Measurements from ENCODE around the gene PACSIN1. TPM values are rescaled to one million over a fixed set of nuclear protein-coding genes. Genes with fewer than 3 reads are reported as not detected.

The PACSIN1 gene
- total RNA-seq, 1 experiment from 2014 or later: 7.0 TPM

- no peak overlapping the region for H3K4me3 Mint-ChIP-seq
- H4K5ac ChIP-seq (ENCODE audit: insufficient read length, low read depth, low read length): no peak overlapping the region
- H4K8ac ChIP-seq (replicated peaks; ENCODE audit: insufficient read length, low read depth, low read length): no peak overlapping the region
- H3K9me3 ChIP-seq (ENCODE audit: control insufficient read depth, low read depth, low read length): no peaks in the 10 kb centered on the region
- DNase-seq: no peak
- no peak overlapping the region for H3K4ac ChIP-seq (ENCODE audit: low read depth, low read length)
- no peaks in the 10 kb centered on the region for H3K36me3 Mint-ChIP-seq (ENCODE audit: insufficient read depth in 1 of 3, low read depth in 3 of 3)
- H3K27me3 Mint-ChIP-seq (ENCODE audit: low read depth): no peaks in the 10 kb centered on the region
- H3K14ac ChIP-seq (ENCODE audit: insufficient read depth, low read length): peak overlapping the region; percentile 20; the same call in 1 of the 2 replicates
- H2BK12ac ChIP-seq (ENCODE audit: insufficient read length, low read depth, low read length): no peak overlapping the region
- no peak overlapping the region for H2BK5ac ChIP-seq (ENCODE audit: insufficient read length, low read length)
- no peaks in the 10 kb centered on the region for H3K9me3 Mint-ChIP-seq
- H3K23ac ChIP-seq (ENCODE audit: insufficient read length, low read depth, low read length): no peak overlapping the region
- peaks cover 8 to 11% of the 10 kb centered on the region in 2 experiments for H3K4me1 Mint-ChIP-seq
- no peak overlapping the region for H3K18ac ChIP-seq (ENCODE audit: insufficient read length, low read depth, low read length)
- H2AK5ac ChIP-seq (ENCODE audit: insufficient read length, low read length): no peak overlapping the region
- H2BK20ac ChIP-seq (ENCODE audit: low read depth, low read length, poor library complexity, severe bottlenecking): no peak overlapping the region
- peak overlapping the region in 2 of 3 experiments; percentile 33 to 85; a peak in 5 of 7 replicates for H3K27ac Mint-ChIP-seq
- no peak overlapping the region for H2BK15ac ChIP-seq (ENCODE audit: low read depth, low read length)
- no CpG with 5 or more reads among the region's 14 CpGs for WGBS (ENCODE audit: extremely low coverage, insufficient read length, low lambda C conversion rate)
- H4K20me1 ChIP-seq (ENCODE audit: control insufficient read depth, insufficient read depth, insufficient read length): no peaks in the 10 kb centered on the region
- H2AFZ ChIP-seq (ENCODE audit: low read length): no peak overlapping the region
- no peaks in the 10 kb centered on the region; the same call in 1 of the 2 replicates for H3K4me1 ChIP-seq (ENCODE audit: insufficient read depth, low read length)
- H3K27me3 ChIP-seq (ENCODE audit: insufficient read depth, low read length): no peaks in the 10 kb centered on the region
- H2BK120ac ChIP-seq (ENCODE audit: low read depth, low read length, poor library complexity, severe bottlenecking): no peak overlapping the region
- H3K79me2 ChIP-seq (ENCODE audit: insufficient read depth, low read length): no peaks in the 10 kb centered on the region
- H4K91ac ChIP-seq (ENCODE audit: insufficient read length, low read depth, low read length): peak overlapping the region; percentile 51
- H3K9ac ChIP-seq (ENCODE audit: extremely low read depth, insufficient read length, low read length): no peak overlapping the region
- no peak overlapping the region for H3K27ac ChIP-seq (ENCODE audit: insufficient read length, low read depth, low read length)
- no peak overlapping the region for H3K4me2 ChIP-seq (ENCODE audit: insufficient read depth, insufficient read length, low read length)
- H3T11ph ChIP-seq (ENCODE audit: low read length): no peak overlapping the region
- no peak overlapping the region for H3K56ac ChIP-seq (ENCODE audit: insufficient read length, low read depth, low read length)
- no peaks in the 10 kb centered on the region for H3K79me1 ChIP-seq (ENCODE audit: insufficient read depth, low read depth, low read length, poor library complexity, severe bottlenecking)
- H3K23me2 ChIP-seq (ENCODE audit: insufficient read length, low read depth, low read length, poor library complexity, severe bottlenecking): no peaks in the 10 kb centered on the region
- no peak for TF ChIP-seq CTCF (conservative IDR thresholded peaks at IDR 0.05)
Observed at GRCh38 chr6:34485321-34486060, 19.6 kb downstream of the PACSIN1 start.
